ENCODE data around the gene RAB3IL1.

The RAB3IL1 gene

DNA sequence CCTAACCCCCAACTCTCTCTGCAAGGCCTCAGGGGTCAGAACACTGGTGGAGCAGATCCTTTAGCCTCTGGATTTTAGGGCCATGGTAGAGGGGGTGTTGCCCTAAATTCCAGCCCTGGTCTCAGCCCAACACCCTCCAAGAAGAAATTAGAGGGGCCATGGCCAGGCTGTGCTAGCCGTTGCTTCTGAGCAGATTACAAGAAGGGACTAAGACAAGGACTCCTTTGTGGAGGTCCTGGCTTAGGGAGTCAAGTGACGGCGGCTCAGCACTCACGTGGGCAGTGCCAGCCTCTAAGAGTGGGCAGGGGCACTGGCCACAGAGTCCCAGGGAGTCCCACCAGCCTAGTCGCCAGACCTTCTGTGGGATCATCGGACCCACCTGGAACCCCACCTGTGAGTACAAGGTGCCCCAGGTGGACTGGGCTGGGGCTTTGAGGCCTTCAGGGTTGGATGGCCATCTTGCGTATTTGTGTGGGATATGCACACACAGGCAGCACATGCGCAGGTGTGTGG lies 32.7 kb upstream of the RAB3IL1 start, which contains the start of gene BEST1:
Gene BEST1 (plus strand): TSS at position 317 of the 513 bp plus-strand sequence. CDS start 1,456 bp downstream, outside the sequence.
- Histone ChIP-seq H3K9me3 (ENCODE audit: low read length) (no peaks in the 10 kb centered on the region), H3K4me1 (ENCODE audit: insufficient read depth, low read length) (peaks cover 14% of the 10 kb centered on the region), H3K27ac (ENCODE audit: low read depth, low read length) (no peak within 1 kb of the TSS), H3K27me3 (ENCODE audit: control insufficient read depth in 1 of 2, insufficient read depth in 2 of 2, low read length in 2 of 2) (no peaks in the 10 kb centered on the region), H3K9ac (ENCODE audit: low read length) (no peak within 1 kb of the TSS), H3K36me3 (ENCODE audit: insufficient read depth, low read length) (no peaks in the 10 kb centered on the region), H3K4me3 (ENCODE audit: low read depth in 1 of 2, low read length in 2 of 2) (no peak within 1 kb of the TSS)

DNA sequence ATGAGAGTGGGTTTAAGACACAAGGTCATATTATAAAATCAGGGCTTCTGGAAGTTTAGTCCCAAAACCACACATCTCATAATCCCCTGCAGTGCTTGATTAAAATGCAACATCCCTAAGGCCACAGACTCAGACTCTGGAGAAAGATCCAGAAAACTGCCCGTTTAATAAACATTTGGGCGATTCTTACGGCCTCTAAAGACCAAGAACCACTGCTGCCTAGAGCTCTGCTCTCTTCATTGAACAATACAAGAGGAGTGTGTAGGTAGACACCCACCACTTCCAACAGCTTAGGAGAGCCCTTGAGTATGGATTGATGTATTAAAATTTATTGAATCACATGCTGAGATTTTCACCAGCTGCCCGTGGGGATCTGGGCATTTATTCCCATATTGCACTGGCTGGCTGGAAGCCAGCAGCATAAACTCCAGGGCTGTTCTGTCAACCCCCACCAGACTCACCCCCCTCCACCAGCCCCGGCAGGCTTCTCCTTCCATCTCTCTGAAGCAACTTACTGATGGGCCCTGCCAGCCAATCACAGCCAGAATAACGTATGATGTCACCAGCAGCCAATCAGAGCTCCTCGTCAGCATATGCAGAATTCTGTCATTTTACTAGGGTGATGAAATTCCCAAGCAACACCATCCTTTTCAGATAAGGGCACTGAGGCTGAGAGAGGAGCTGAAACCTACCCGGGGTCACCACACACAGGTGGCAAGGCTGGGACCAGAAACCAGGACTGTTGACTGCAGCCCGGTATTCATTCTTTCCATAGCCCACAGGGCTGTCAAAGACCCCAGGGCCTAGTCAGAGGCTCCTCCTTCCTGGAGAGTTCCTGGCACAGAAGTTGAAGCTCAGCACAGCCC lies 32.0 kb upstream of the RAB3IL1 start:
- Histone ChIP-seq H3K9ac (ENCODE audit: low read length) (no peak overlapping the region), H3K27ac (ENCODE audit: low read depth, low read length) (no peak overlapping the region)

DNA sequence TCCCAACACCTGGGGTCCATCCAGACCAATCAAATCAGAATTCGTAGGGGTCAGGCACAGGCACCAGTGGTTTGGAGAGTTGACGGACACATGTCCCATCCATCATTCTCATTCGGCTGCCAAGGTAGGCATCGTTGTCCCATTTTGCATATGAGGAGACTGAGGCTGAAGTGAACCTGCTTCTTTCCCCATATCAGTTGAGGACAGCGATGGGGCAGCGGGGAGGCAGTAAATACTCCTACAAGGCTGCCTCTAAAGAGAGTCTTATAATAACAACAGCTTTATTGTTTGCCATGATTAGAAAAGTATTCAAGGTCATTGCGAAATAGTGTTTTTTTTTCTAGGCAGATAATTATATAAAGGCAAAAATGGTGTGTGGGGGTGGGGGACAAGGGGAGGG lies 31.1 kb upstream of the RAB3IL1 start:
- no peaks in the 10 kb centered on the region for H3K27me3 ChIP-seq (ENCODE audit: control insufficient read depth in 1 of 2, insufficient read depth in 2 of 2, low read length in 2 of 2)
- H3K4me1 ChIP-seq (ENCODE audit: insufficient read depth, low read length), result peaks cover 10% of the 10 kb centered on the region
- no peak overlapping the region for H3K27ac ChIP-seq (ENCODE audit: low read depth, low read length)
- no peaks in the 10 kb centered on the region for H3K36me3 ChIP-seq (ENCODE audit: insufficient read depth, low read length)
- H3K9me3 ChIP-seq (ENCODE audit: low read length), result no peaks in the 10 kb centered on the region
- H3K4me3 ChIP-seq (ENCODE audit: low read depth in 1 of 2, low read length in 2 of 2), result no peak overlapping the region
- H3K9ac ChIP-seq (ENCODE audit: low read length), result no peak overlapping the region

More for the DNA sequence above, 32.0 kb upstream of the RAB3IL1 start:
- no peak overlapping the region for H3K4me3 ChIP-seq (ENCODE audit: low read depth in 1 of 2, low read length in 2 of 2)
- no peaks in the 10 kb centered on the region for H3K9me3 ChIP-seq (ENCODE audit: low read length)
- no peaks in the 10 kb centered on the region for H3K27me3 ChIP-seq (ENCODE audit: control insufficient read depth in 1 of 2, insufficient read depth in 2 of 2, low read length in 2 of 2)
- peaks cover 10% of the 10 kb centered on the region for H3K4me1 ChIP-seq (ENCODE audit: insufficient read depth, low read length)
- no peaks in the 10 kb centered on the region for H3K36me3 ChIP-seq (ENCODE audit: insufficient read depth, low read length)

DNA sequence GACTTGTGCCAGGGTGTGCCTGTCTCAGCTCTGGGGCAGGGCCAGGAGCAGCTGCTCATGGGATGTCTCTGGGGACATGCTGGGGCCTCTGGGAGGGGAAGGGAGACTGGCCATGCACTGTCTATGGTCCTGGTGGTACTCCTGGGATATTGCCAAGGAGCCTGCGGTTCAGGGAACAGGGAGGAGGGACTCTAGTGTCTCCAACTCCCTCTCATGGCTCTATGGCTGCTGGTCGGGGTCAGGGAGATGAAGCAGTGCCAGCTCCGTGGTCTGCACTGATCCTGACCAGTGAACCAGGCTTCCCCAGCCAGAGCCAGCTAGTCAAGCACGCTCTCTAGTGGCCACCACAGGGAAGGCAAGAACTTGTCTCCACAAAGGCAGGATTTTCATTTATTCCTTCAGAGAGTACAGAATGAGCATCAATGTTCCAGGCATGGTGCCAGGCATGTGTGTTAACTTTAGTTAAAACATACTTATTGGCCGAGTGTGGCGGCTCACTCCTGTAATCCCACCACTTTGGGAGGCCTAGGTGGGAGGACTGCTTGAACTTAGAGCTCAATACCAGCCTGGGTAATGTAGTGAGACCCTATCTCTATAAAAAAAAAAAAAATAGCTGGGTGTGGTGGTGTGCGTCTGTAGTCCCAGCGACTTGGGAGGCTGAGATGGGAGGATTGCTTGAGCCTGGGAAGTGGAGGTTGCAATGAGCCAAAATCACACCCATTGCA lies 30.3 kb upstream of the RAB3IL1 start:
- peaks cover 10% of the 10 kb centered on the region for H3K4me1 ChIP-seq (ENCODE audit: insufficient read depth, low read length)
- H3K4me3 ChIP-seq (ENCODE audit: low read depth in 1 of 2, low read length in 2 of 2), result no peak overlapping the region
- no peaks in the 10 kb centered on the region for H3K36me3 ChIP-seq (ENCODE audit: insufficient read depth, low read length)
- H3K27me3 ChIP-seq (ENCODE audit: control insufficient read depth in 1 of 2, insufficient read depth in 2 of 2, low read length in 2 of 2), result no peaks in the 10 kb centered on the region
- H3K27ac ChIP-seq (ENCODE audit: low read depth, low read length), result no peak overlapping the region
- H3K9ac ChIP-seq (ENCODE audit: low read length), result no peak overlapping the region
- no peaks in the 10 kb centered on the region for H3K9me3 ChIP-seq (ENCODE audit: low read length)

DNA sequence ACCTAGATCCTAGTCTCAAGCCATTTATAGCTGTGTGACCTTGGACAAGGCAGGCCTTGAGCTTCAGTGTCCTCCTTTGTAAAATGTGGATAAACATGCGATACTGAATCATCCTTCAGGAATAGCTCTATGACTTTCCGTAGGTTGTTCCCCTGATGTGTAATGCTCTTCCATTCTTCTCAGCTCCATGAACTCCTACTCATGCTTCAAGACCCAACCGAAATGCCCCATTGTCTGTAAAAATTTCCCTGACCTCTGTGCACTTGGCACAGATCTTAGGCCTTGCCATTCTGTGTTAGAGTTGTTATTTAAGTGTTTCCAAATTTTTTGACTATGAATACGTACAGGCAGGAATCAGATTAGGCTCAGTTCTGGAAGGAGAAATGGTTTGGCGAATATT lies 29.5 kb upstream of the RAB3IL1 start:
- Histone ChIP-seq H3K9ac (ENCODE audit: low read length) (no peak overlapping the region), H3K4me1 (ENCODE audit: insufficient read depth, low read length) (peaks cover 10% of the 10 kb centered on the region), H3K4me3 (ENCODE audit: low read depth in 1 of 2, low read length in 2 of 2) (no peak overlapping the region), H3K27ac (ENCODE audit: low read depth, low read length) (no peak overlapping the region), H3K27me3 (ENCODE audit: control insufficient read depth in 1 of 2, insufficient read depth in 2 of 2, low read length in 2 of 2) (no peaks in the 10 kb centered on the region), H3K36me3 (ENCODE audit: insufficient read depth, low read length) (no peaks in the 10 kb centered on the region), H3K9me3 (ENCODE audit: low read length) (no peaks in the 10 kb centered on the region)

DNA sequence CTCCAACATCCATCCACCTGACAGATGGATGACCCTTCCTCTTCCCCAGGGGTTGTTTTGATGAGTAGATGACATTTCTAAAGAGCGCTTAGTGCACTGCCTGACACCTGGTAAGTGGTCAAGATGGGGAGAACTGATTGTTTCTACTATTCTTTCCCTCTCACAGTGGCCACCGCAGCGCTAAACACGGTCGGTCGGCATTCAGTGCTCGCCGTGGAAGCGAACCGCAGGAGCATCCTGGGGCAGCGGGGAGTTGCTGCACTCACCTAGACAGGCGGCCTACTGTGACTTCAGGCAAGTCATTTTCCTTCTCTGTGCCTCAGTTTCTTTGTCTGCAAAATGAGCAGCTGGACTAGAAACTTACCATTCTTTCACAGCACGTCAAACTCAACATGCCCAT lies 27.8 kb upstream of the RAB3IL1 start:
- Histone ChIP-seq H3K4me1 (ENCODE audit: insufficient read depth, low read length) (peaks cover 10% of the 10 kb centered on the region), H3K27me3 (ENCODE audit: control insufficient read depth in 1 of 2, insufficient read depth in 2 of 2, low read length in 2 of 2) (no peaks in the 10 kb centered on the region), H3K9me3 (ENCODE audit: low read length) (no peaks in the 10 kb centered on the region), H3K4me3 (ENCODE audit: low read depth in 1 of 2, low read length in 2 of 2) (no peak overlapping the region), H3K27ac (ENCODE audit: low read depth, low read length) (no peak overlapping the region), H3K9ac (ENCODE audit: low read length) (no peak overlapping the region), H3K36me3 (ENCODE audit: insufficient read depth, low read length) (no peaks in the 10 kb centered on the region)

DNA sequence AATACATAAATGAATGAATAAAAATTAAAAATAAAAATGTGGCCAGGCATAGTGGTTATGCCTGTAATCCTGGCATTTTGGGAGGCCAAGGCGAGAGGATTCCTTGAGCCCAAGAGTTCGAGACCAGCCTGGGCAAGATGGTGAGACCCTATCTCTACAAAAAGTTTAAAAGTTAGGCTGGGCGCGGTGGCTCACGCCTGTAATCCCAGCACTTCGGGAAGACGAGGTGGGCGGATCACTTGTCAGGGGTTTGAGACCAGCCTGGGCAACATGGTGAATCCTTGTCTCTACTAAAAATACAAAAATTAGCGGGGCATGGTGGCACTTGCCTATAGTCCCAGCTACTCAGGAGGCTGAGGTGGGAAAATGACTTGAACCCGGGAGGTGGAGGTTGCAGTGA lies 23.1 kb upstream of the RAB3IL1 start:
- H3K4me3 ChIP-seq (ENCODE audit: low read depth in 1 of 2, low read length in 2 of 2), result no peak overlapping the region
- no peaks in the 10 kb centered on the region for H3K27me3 ChIP-seq (ENCODE audit: control insufficient read depth in 1 of 2, insufficient read depth in 2 of 2, low read length in 2 of 2)
- no peaks in the 10 kb centered on the region for H3K36me3 ChIP-seq (ENCODE audit: insufficient read depth, low read length)
- H3K27ac ChIP-seq (ENCODE audit: low read depth, low read length), result no peak overlapping the region
- H3K9ac ChIP-seq (ENCODE audit: low read length), result no peak overlapping the region
- H3K9me3 ChIP-seq (ENCODE audit: low read length), result no peaks in the 10 kb centered on the region
- H3K4me1 ChIP-seq (ENCODE audit: insufficient read depth, low read length), result no peaks in the 10 kb centered on the region

DNA sequence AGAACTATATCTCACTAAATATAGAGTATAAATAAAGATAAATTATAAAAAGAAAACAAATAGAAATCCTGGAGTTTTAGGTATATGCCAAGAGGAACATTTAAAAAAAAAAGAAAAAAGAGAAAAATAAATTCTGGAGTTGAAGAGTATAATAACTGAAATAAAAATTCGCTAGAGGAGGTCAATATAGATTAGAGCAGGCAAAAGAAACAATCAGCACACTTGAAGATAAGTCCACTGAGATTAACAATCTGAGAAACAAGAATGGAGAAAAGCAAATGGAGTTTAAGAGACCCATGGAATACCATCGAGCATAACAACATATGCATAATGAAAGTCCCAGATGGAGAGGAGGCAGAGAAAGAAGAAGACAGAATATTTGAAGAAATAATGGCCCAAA lies 18.5 kb upstream of the RAB3IL1 start:
- no peak overlapping the region for H3K27ac ChIP-seq (ENCODE audit: low read depth, low read length)
- no peaks in the 10 kb centered on the region for H3K9me3 ChIP-seq (ENCODE audit: low read length)
- H3K36me3 ChIP-seq (ENCODE audit: insufficient read depth, low read length), result no peaks in the 10 kb centered on the region
- H3K4me1 ChIP-seq (ENCODE audit: insufficient read depth, low read length), result no peaks in the 10 kb centered on the region
- no peak overlapping the region for H3K9ac ChIP-seq (ENCODE audit: low read length)
- H3K27me3 ChIP-seq (ENCODE audit: control insufficient read depth in 1 of 2, insufficient read depth in 2 of 2, low read length in 2 of 2), result no peaks in the 10 kb centered on the region
- H3K4me3 ChIP-seq (ENCODE audit: low read depth in 1 of 2, low read length in 2 of 2), result no peak overlapping the region

DNA sequence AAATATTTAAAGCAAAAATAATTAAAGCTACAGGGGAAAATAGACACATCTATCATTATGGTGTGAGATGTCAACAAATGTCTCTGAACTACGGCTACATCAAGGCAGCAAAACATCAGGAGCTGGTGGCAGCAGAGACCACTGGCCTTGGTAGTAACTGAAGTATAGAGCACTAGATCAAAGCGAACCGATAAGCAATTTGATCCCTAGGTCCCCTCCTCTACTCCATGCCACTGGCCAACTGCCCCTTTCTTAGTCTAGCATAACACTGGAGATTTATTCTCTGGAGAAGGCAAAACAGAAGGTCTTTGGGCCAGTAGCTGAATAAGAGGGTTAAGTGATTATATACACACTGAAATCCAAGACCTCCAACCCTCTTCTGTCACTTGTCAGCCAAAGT lies 13.6 kb upstream of the RAB3IL1 start:
- Histone ChIP-seq H3K4me1 (ENCODE audit: insufficient read depth, low read length) (no peaks in the 10 kb centered on the region), H3K9me3 (ENCODE audit: low read length) (no peaks in the 10 kb centered on the region), H3K36me3 (ENCODE audit: insufficient read depth, low read length) (no peaks in the 10 kb centered on the region), H3K27me3 (ENCODE audit: control insufficient read depth in 1 of 2, insufficient read depth in 2 of 2, low read length in 2 of 2) (no peaks in the 10 kb centered on the region), H3K4me3 (ENCODE audit: low read depth in 1 of 2, low read length in 2 of 2) (no peak overlapping the region), H3K9ac (ENCODE audit: low read length) (no peak overlapping the region), H3K27ac (ENCODE audit: low read depth, low read length) (no peak overlapping the region)

DNA sequence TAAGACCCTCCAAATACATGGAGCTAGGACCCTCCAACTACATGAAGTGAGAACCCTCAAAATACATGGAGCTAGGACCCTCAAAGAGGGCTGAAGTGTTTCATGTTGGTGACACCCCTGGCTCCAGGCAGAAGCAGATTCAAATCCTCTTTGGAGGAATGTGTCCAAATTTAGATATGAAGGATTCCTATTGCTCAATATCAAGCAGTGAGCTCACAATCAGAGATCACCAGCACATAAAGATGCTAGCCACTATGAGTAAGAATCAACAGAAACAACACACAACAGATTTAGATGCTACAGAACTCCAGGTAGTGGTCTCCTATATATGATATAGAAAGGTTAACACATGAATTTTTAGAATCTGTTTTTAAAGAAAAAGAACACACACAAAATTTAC lies 11.2 kb upstream of the RAB3IL1 start:
- Histone ChIP-seq H3K27ac (ENCODE audit: low read depth, low read length) (no peak overlapping the region), H3K4me3 (ENCODE audit: low read depth in 1 of 2, low read length in 2 of 2) (no peak overlapping the region), H3K4me1 (ENCODE audit: insufficient read depth, low read length) (peaks cover 9% of the 10 kb centered on the region), H3K36me3 (ENCODE audit: insufficient read depth, low read length) (no peaks in the 10 kb centered on the region), H3K9me3 (ENCODE audit: low read length) (no peaks in the 10 kb centered on the region), H3K27me3 (ENCODE audit: control insufficient read depth in 1 of 2, insufficient read depth in 2 of 2, low read length in 2 of 2) (no peaks in the 10 kb centered on the region), H3K9ac (ENCODE audit: low read length) (no peak overlapping the region)

DNA sequence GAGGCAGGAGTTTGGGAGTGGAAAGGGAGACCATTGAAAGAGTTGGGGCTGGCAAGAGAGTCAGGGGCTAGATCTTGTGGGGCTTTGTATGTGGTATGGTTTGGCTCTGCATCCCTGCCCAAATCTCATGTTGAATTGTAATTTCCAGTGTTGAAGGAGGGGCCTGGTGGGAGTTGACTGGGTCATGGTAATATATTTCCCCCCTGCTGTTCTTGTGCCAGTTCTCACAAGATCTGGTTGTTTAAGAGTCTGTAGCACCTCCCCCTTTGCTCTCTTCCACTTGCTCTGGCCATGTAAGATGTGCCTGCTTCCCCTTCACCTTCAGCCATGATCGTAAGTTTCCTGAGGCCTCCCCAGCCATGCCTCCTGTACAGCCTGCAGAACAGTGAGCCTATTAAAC lies 10.1 kb upstream of the RAB3IL1 start:
- no peaks in the 10 kb centered on the region for H3K27me3 ChIP-seq (ENCODE audit: control insufficient read depth in 1 of 2, insufficient read depth in 2 of 2, low read length in 2 of 2)
- no peak overlapping the region for H3K4me3 ChIP-seq (ENCODE audit: low read depth in 1 of 2, low read length in 2 of 2)
- H3K27ac ChIP-seq (ENCODE audit: low read depth, low read length), result no peak overlapping the region
- peaks cover 15% of the 10 kb centered on the region for H3K4me1 ChIP-seq (ENCODE audit: insufficient read depth, low read length)
- no peaks in the 10 kb centered on the region for H3K9me3 ChIP-seq (ENCODE audit: low read length)
- H3K36me3 ChIP-seq (ENCODE audit: insufficient read depth, low read length), result no peaks in the 10 kb centered on the region
- no peak overlapping the region for H3K9ac ChIP-seq (ENCODE audit: low read length)
